Stimulated activated memory B cell treated with anti-CD40 and anti-IgM and Interleukin-4, amounts not matched to agents 10 μg/mL and 1 μg/mL and 100 μg/mL, for 72 hours (primary cell): ENCODE measurements around the gene MDN1.
A peak's percentile ranks its signal among the peaks of the same experiment; 100 is the strongest.
"Not testable (repeated sequence)": the region's sequence is repeated elsewhere in the genome, so short reads cannot be mapped to it uniquely, and the experiment has no call there.

Experiments used
- ATAC-seq: fragments of 150-1000 bp; cut with Tn5 transposase; 2 replicates; pipeline ENCODE4 v1.10.0; 2021
- H3K27ac Mint-ChIP-seq: one replicate; pipeline ENCODE4 v1.8.0; 2022; ENCODE audit warnings: mild to moderate bottlenecking, mixed read lengths
- H3K27me3 Mint-ChIP-seq: one replicate; pipeline ENCODE4 v1.8.0; 2022; ENCODE audit warnings: mixed read lengths
- H3K36me3 Mint-ChIP-seq: one replicate; pipeline ENCODE4 v1.8.0; 2022; ENCODE audit warnings: mixed read lengths
- H3K4me1 Mint-ChIP-seq: one replicate; pipeline ENCODE4 v1.8.0; 2022; ENCODE audit warnings: mixed read lengths
- H3K4me3 Mint-ChIP-seq: one replicate; pipeline ENCODE4 v1.8.0; 2022; ENCODE audit warnings: mild to moderate bottlenecking, moderate library complexity, mixed read lengths
- H3K9me3 Mint-ChIP-seq: one replicate; pipeline ENCODE4 v1.8.0; 2022; ENCODE audit warnings: mixed read lengths

The MDN1 gene

GRCh38 chr6:89829472-89830169 is 10.0 kb upstream of the MDN1 start, which contains the start of gene CASP8AP2:
Gene CASP8AP2, plus strand, starts transcription at chr6:89829880.
- peaks cover 23% of the 10 kb centered on the region for H3K36me3 Mint-ChIP-seq
- ATAC-seq, result peak; percentile 99
- H3K4me1 Mint-ChIP-seq, result peaks cover 29% of the 10 kb centered on the region
- H3K27me3 Mint-ChIP-seq, result no peaks in the 10 kb centered on the region
- peak within 1 kb of the TSS; percentile 96 for H3K27ac Mint-ChIP-seq
- no peaks in the 10 kb centered on the region for H3K9me3 Mint-ChIP-seq
- H3K4me3 Mint-ChIP-seq, result peak within 1 kb of the TSS; percentile 98

GRCh38 chr6:89828988-89829471 is 9.4 kb upstream of the MDN1 start:
- Mint-ChIP-seq H3K27ac (peak overlapping the region; percentile 96), H3K4me1 (peaks cover 26% of the 10 kb centered on the region), H3K27me3 (no peaks in the 10 kb centered on the region), H3K9me3 (no peaks in the 10 kb centered on the region), H3K4me3 (peak overlapping the region; percentile 98), H3K36me3 (peaks cover 23% of the 10 kb centered on the region)
- ATAC-seq, result peak; percentile 48

- not testable (repeated sequence) for H3K27me3 Mint-ChIP-seq, ATAC-seq, H3K9me3 Mint-ChIP-seq
- Mint-ChIP-seq H3K4me1 (peaks cover 25% of the 10 kb centered on the region), H3K27ac (peak overlapping the region; percentile 96), H3K4me3 (peak overlapping the region; percentile 98), H3K36me3 (peaks cover 23% of the 10 kb centered on the region)
Observed at GRCh38 chr6:89828475-89828987, 8.9 kb upstream of the MDN1 start.

- H3K27me3 Mint-ChIP-seq, result no peaks in the 10 kb centered on the region
- no peak overlapping the region for H3K27ac Mint-ChIP-seq
- no peaks in the 10 kb centered on the region for H3K36me3 Mint-ChIP-seq
- H3K4me1 Mint-ChIP-seq, result peaks cover 11% of the 10 kb centered on the region
- no peak overlapping the region for H3K4me3 Mint-ChIP-seq
- no peaks in the 10 kb centered on the region for H3K9me3 Mint-ChIP-seq
- ATAC-seq, result no peak
Observed at GRCh38 chr6:89826029-89826528, 6.5 kb upstream of the MDN1 start.

- H3K9me3 Mint-ChIP-seq, result no peaks in the 10 kb centered on the region
- ATAC-seq, result peak; percentile 55
- H3K4me3 Mint-ChIP-seq, result peak overlapping the region; percentile 91
- no peaks in the 10 kb centered on the region for H3K27me3 Mint-ChIP-seq
- H3K27ac Mint-ChIP-seq, result peak overlapping the region; percentile 91
- H3K36me3 Mint-ChIP-seq, result no peaks in the 10 kb centered on the region
- H3K4me1 Mint-ChIP-seq, result peaks cover 42% of the 10 kb centered on the region
Observed at GRCh38 chr6:89818977-89819335, 638 bp downstream of the MDN1 start.

- Mint-ChIP-seq H3K36me3 (no peaks in the 10 kb centered on the region), H3K27me3 (no peaks in the 10 kb centered on the region), H3K9me3 (no peaks in the 10 kb centered on the region)
Observed at GRCh38 chr6:89817481-89817880, 2.1 kb downstream of the MDN1 start.

GRCh38 chr6:89813422-89813821 is 6.2 kb downstream of the MDN1 start:
- ATAC-seq, H3K9me3 Mint-ChIP-seq, H3K27me3 Mint-ChIP-seq, H3K36me3 Mint-ChIP-seq, H3K27ac Mint-ChIP-seq, H3K4me3 Mint-ChIP-seq: not testable (repeated sequence)
- peaks cover 35% of the 10 kb centered on the region for H3K4me1 Mint-ChIP-seq

More at GRCh38 chr6:89817481-89817880, 2.1 kb downstream of the MDN1 start:
- Mint-ChIP-seq H3K27ac (peak overlapping the region; percentile 48), H3K4me3 (peak overlapping the region; percentile 37), H3K4me1 (peaks cover 43% of the 10 kb centered on the region)
- ATAC-seq, result no peak

- Mint-ChIP-seq H3K27ac (peak overlapping the region; percentile 20), H3K36me3 (peaks cover 8% of the 10 kb centered on the region), H3K27me3 (no peaks in the 10 kb centered on the region), H3K4me1 (peaks cover 8% of the 10 kb centered on the region), H3K9me3 (no peaks in the 10 kb centered on the region), H3K4me3 (no peak overlapping the region)
- no peak for ATAC-seq
Observed at GRCh38 chr6:89807581-89807980, 12.0 kb downstream of the MDN1 start.

GRCh38 chr6:89805814-89806371 is 13.7 kb downstream of the MDN1 start:
- H3K4me3 Mint-ChIP-seq, result no peak overlapping the region
- H3K36me3 Mint-ChIP-seq, result peaks cover 18% of the 10 kb centered on the region
- H3K9me3 Mint-ChIP-seq, result no peaks in the 10 kb centered on the region
- ATAC-seq, result no peak
- H3K27me3 Mint-ChIP-seq, result no peaks in the 10 kb centered on the region
- H3K27ac Mint-ChIP-seq, result peak overlapping the region; percentile 35
- H3K4me1 Mint-ChIP-seq, result peaks cover 8% of the 10 kb centered on the region

GRCh38 chr6:89803271-89803670 is 16.3 kb downstream of the MDN1 start:
- no peak overlapping the region for H3K4me3 Mint-ChIP-seq
- peaks cover 36% of the 10 kb centered on the region for H3K36me3 Mint-ChIP-seq
- H3K9me3 Mint-ChIP-seq, result no peaks in the 10 kb centered on the region
- no peaks in the 10 kb centered on the region for H3K27me3 Mint-ChIP-seq
- peaks cover 8% of the 10 kb centered on the region for H3K4me1 Mint-ChIP-seq
- ATAC-seq, result no peak
- H3K27ac Mint-ChIP-seq, result peak overlapping the region; percentile 35

GRCh38 chr6:89799756-89800155 is 19.8 kb downstream of the MDN1 start:
- peaks cover 13% of the 10 kb centered on the region for H3K4me1 Mint-ChIP-seq
- no peaks in the 10 kb centered on the region for H3K27me3 Mint-ChIP-seq
- H3K9me3 Mint-ChIP-seq, result no peaks in the 10 kb centered on the region
- peak overlapping the region; percentile 16 for H3K27ac Mint-ChIP-seq
- ATAC-seq, result no peak
- H3K4me3 Mint-ChIP-seq, result no peak overlapping the region
- peaks cover 49% of the 10 kb centered on the region for H3K36me3 Mint-ChIP-seq

- Mint-ChIP-seq H3K4me3 (no peak overlapping the region), H3K27me3 (no peaks in the 10 kb centered on the region), H3K27ac (no peak overlapping the region), H3K9me3 (no peaks in the 10 kb centered on the region), H3K4me1 (peaks cover 20% of the 10 kb centered on the region), H3K36me3 (peaks cover 56% of the 10 kb centered on the region)
- no peak for ATAC-seq
Observed at GRCh38 chr6:89799096-89799495, 20.5 kb downstream of the MDN1 start.

- Mint-ChIP-seq H3K4me3 (no peak overlapping the region), H3K27ac (no peak overlapping the region), H3K9me3 (no peaks in the 10 kb centered on the region), H3K36me3 (peaks cover 71% of the 10 kb centered on the region), H3K27me3 (no peaks in the 10 kb centered on the region), H3K4me1 (peaks cover 34% of the 10 kb centered on the region)
- no peak for ATAC-seq
Observed at GRCh38 chr6:89797317-89797716, 22.3 kb downstream of the MDN1 start.

GRCh38 chr6:89794324-89794723 is 25.3 kb downstream of the MDN1 start:
- Mint-ChIP-seq H3K27me3 (no peaks in the 10 kb centered on the region), H3K4me1 (peaks cover 28% of the 10 kb centered on the region), H3K4me3 (no peak overlapping the region), H3K9me3 (no peaks in the 10 kb centered on the region), H3K27ac (no peak overlapping the region), H3K36me3 (peaks cover 63% of the 10 kb centered on the region)
- no peak for ATAC-seq

- no peak for ATAC-seq
- Mint-ChIP-seq H3K9me3 (no peaks in the 10 kb centered on the region), H3K27me3 (no peaks in the 10 kb centered on the region), H3K4me3 (no peak overlapping the region), H3K4me1 (peaks cover 28% of the 10 kb centered on the region), H3K27ac (no peak overlapping the region), H3K36me3 (peaks cover 63% of the 10 kb centered on the region)
Observed at GRCh38 chr6:89793586-89793985, 26.0 kb downstream of the MDN1 start.

- peaks cover 69% of the 10 kb centered on the region for H3K36me3 Mint-ChIP-seq
Observed at GRCh38 chr6:89792881-89793280, 26.7 kb downstream of the MDN1 start.

More at GRCh38 chr6:89792881-89793280, 26.7 kb downstream of the MDN1 start:
- peak; percentile 54 for ATAC-seq
- Mint-ChIP-seq H3K27me3 (no peaks in the 10 kb centered on the region), H3K9me3 (no peaks in the 10 kb centered on the region), H3K4me3 (no peak overlapping the region), H3K4me1 (peaks cover 28% of the 10 kb centered on the region), H3K27ac (peak overlapping the region; percentile 33)
